Measurements from ENCODE around the gene SERPINE1.
A peak's percentile ranks its signal among the peaks of the same experiment; 100 is the strongest.

The SERPINE1 gene

GRCh38 chr7:101162551-101163278 is 35.8 kb downstream of the SERPINE1 start:
- Histone ChIP-seq H3K4me3 (replicated peaks; ENCODE audit: low read depth, low read length) (peak overlapping the region; percentile 55), H3K27me3 (replicated peaks; ENCODE audit: control insufficient read depth, insufficient read depth, low read length) (no peaks in the 10 kb centered on the region; the same call in none of the 2 replicates), H3K36me3 (ENCODE audit: control insufficient read depth, insufficient read depth, low read length) (peaks cover 3% of the 10 kb centered on the region)
- no peak for TF ChIP-seq CTCF (IDR thresholded peaks at IDR 0.05; ENCODE audit: insufficient read depth, low read length, poor library complexity, severe bottlenecking)
- DNase-seq (ENCODE audit: extremely low read depth, insufficient read length): peak; percentile 65

DNA sequence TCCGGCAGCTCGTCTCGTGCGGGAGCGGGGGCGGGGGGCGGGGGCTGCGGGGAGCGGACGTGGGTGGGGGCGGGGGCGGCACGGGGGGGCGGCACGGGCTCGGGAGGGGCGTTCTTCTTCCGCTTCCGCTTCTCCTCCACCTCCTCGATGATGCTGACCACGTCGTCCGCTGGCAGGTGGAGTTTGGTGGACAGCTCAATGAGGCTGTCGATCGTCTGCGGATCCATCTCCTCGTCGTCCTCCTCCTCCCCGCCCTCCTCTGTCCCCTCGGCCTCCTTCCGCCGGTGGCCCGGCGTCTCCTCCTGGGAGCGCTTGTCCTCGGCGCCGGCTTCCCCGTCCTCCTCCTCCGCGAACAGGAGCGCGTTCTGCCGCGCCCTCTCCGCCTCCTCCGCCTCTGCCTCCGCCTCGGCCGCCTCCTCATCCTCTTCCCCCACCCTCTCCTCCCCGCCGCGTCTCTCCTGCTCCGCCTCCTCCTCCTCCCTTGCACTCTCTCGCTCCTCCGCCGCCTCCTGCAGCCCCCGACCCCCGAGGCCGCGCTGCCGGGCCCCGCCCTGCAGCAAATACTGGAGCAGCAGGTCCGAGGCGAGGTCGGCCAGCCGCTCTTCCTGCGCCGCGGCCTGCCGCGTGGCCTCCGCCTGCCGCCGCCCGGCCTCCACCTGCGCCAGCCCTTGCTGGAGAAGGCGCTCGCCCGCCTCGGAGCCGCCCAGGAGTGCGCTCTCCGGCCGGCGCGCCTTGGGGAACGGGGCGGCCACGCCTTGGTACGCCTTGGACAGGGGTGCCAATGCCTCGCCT is 36.6 kb downstream of the SERPINE1 start:
- peak; percentile 61 for DNase-seq (ENCODE audit: extremely low read depth, insufficient read length)
- no peak for TF ChIP-seq CTCF (IDR thresholded peaks at IDR 0.05; ENCODE audit: insufficient read depth, low read length, poor library complexity, severe bottlenecking)
- H3K36me3 ChIP-seq (ENCODE audit: control insufficient read depth, insufficient read depth, low read length): peaks cover 3% of the 10 kb centered on the region
- H3K27me3 ChIP-seq (replicated peaks; ENCODE audit: control insufficient read depth, insufficient read depth, low read length): no peaks in the 10 kb centered on the region; the same call in none of the 2 replicates
- peak overlapping the region; percentile 58 for H3K4me3 ChIP-seq (replicated peaks; ENCODE audit: low read depth, low read length)

DNA sequence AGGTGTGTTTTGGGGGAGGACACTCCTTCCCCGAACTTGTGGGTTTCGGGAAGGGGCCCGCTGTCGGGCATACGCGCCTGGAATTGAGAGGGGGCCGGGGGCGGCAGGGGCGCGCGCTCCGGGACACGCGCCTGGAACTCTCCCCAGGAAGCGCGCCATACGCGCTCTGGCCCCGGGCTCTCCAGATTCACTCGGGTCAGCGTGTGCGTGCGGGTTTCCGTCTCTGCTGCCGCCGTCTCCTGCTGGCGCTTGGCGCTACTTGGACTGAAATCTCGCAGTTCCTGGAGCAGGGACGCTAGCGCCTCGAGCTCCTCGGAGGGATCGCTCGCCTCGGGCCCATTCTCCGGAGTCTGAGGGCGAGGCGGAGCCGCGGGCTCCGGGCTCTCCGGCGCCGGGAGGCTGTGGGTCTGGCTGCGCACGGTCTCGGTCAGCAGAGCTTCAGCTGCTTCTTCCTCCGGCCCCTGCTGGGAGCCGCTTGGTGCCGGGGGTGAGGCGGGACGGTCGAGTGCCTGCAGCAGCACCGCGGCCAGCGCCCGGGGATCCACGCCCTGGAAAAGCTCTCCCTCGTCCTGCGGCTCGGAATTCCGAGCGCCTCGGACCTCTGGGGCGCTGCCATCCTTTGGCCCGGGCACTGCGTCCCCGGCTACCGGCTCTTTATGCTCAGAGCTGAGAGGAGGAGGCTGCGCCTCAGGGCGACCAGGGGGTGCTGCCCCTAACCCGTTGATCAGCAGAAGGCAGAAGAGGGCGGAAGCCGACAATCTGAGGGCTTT is 37.4 kb downstream of the SERPINE1 start:
- H3K36me3 ChIP-seq (ENCODE audit: control insufficient read depth, insufficient read depth, low read length): peaks cover 1% of the 10 kb centered on the region
- peak; percentile 37 for DNase-seq (ENCODE audit: extremely low read depth, insufficient read length)
- TF ChIP-seq CTCF (IDR thresholded peaks at IDR 0.05; ENCODE audit: insufficient read depth, low read length, poor library complexity, severe bottlenecking): no peak
- no peaks in the 10 kb centered on the region; the same call in none of the 2 replicates for H3K27me3 ChIP-seq (replicated peaks; ENCODE audit: control insufficient read depth, insufficient read depth, low read length)
- peak overlapping the region; percentile 58; the same call in 1 of the 2 replicates for H3K4me3 ChIP-seq (replicated peaks; ENCODE audit: low read depth, low read length)

- no peaks in the 10 kb centered on the region; the same call in none of the 2 replicates for H3K27me3 ChIP-seq (replicated peaks; ENCODE audit: control insufficient read depth, insufficient read depth, low read length)
- peak; percentile 93 for DNase-seq (ENCODE audit: extremely low read depth, insufficient read length)
- H3K4me3 ChIP-seq (replicated peaks; ENCODE audit: low read depth, low read length): peak within 1 kb of the TSS; percentile 45
- no peak for TF ChIP-seq CTCF (IDR thresholded peaks at IDR 0.05; ENCODE audit: insufficient read depth, low read length, poor library complexity, severe bottlenecking)
- H3K36me3 ChIP-seq (ENCODE audit: control insufficient read depth, insufficient read depth, low read length): no peaks in the 10 kb centered on the region
These were observed 38.4 kb downstream of the SERPINE1 start, which contains the start of gene VGF for GRCh38 chr7:101165075-101165957. VGF (minus strand) TSS chr7:101165569; CDS start chr7:101164843, 726 bp downstream.
